NB4 (cell line): Measurements from ENCODE around the gene BBS9.

ENCODE experiments used
- CTCF ChIP-seq: IDR thresholded peaks from one replicate; pipeline ENCODE4 v1.5.1; 2012; ENCODE audit warnings: low read depth, low read length
- MAX ChIP-seq: IDR thresholded peaks from 2 replicates; pipeline ENCODE4 v1.6.1; 2011; ENCODE audit warnings: low read depth, low read length
- MYC ChIP-seq: IDR thresholded peaks from 2 replicates; pipeline ENCODE4 v1.6.1; 2011; ENCODE audit warnings: low read depth, low read length
- POLR2A ChIP-seq: IDR thresholded peaks from 2 replicates; pipeline ENCODE4 v1.6.1; 2011; ENCODE audit warnings: mild to moderate bottlenecking; ENCODE audit not compliant: insufficient read length; ENCODE audit errors: extremely low read depth

- no peak for TF ChIP-seq CTCF
- TF ChIP-seq MYC: no peak
- TF ChIP-seq POLR2A: no peak
- TF ChIP-seq MAX: no peak
Observed at GRCh38 chr7:33412331-33412730, 283.0 kb downstream of the BBS9 start.
